ENCODE results near the gene SNUPN. TPM values are rescaled to one million over a fixed set of nuclear protein-coding genes. Genes with fewer than 3 reads are reported as not detected.

SNUPN gene
- total and polyA plus RNA-seq, 10 of the 15 experiments (the other 5 are each of a cell fraction or from before 2014, with no cell fraction given): 19.0 to 50.3 (median 32.5) TPM

GRCh38 chr15:75651810-75652543 lies 26.5 kb upstream of the SNUPN start:
- FAIRE-seq: no peak
- DNase-seq (ENCODE audit: low read depth, low spot score): no peak
- TF ChIP-seq RELB (IDR thresholded peaks at IDR 0.05; ENCODE audit: low read depth) (no peak), SMAD1 (IDR thresholded peaks at IDR 0.05; ENCODE audit: low read depth, partially characterized antibody) (no peak), BCL11A (IDR thresholded peaks at IDR 0.05; ENCODE audit: low read depth, low read length) (no peak), TCF12 (IDR thresholded peaks at IDR 0.05; ENCODE audit: low read depth, low read length) (no peak), RB1 (IDR thresholded peaks at IDR 0.05; ENCODE audit: borderline replicate concordance) (no peak), EED (IDR thresholded peaks at IDR 0.05; ENCODE audit: low read depth) (no peak), SUZ12 (IDR thresholded peaks at IDR 0.05; ENCODE audit: unreplicated experiment) (no peak), NFYB (IDR thresholded peaks at IDR 0.05; ENCODE audit: insufficient read depth, low read depth, low read length) (no peak), STAT1 (conservative IDR thresholded peaks at IDR 0.05) (no peak), WRNIP1 (IDR thresholded peaks at IDR 0.05; ENCODE audit: borderline replicate concordance, low read depth, low read length) (no peak)
- H3K4me1 ChIP-seq (ENCODE audit: control insufficient read depth, insufficient read depth, low read length): 0 out of 2 replicates have a peak, but pooled peaks cover under 1% of the 10 kb centered on the region
- ChIA-PET SMC1A (ENCODE audit: uncharacterized antibody, unreplicated experiment) (interaction anchor here (0.7 to 2.0 kb wide), 2 partner anchors 11 to 62 kb away, joined by 4 to 11 read pairs; partner anchors contain the start of gene IMP3), POLR2A (interaction anchor here (0.6 to 1.0 kb wide), 4 partner anchors 74 to 199 kb away, joined by 3 to 4 read pairs (median 4); no protein-coding TSS in a partner anchor), RAD21 (ENCODE audit: unreplicated experiment) (interaction anchor here (0.9 to 2.3 kb wide), 4 partner anchors 10 to 26 kb away, joined by 3 to 5 read pairs (median 4); partner anchors contain the start of genes IMP3 and SNUPN), CTCF (interaction anchor here (0.7 to 2.8 kb wide), 3 partner anchors 12 to 284 kb away, joined by 3 to 20 read pairs (median 7); partner anchors contain the start of gene IMP3)
- no peaks in the 10 kb centered on the region for H4K20me1 ChIP-seq (ENCODE audit: control insufficient read depth, insufficient read depth)
- H3K4me3 ChIP-seq: no peak overlapping the region
- ATAC-seq: no peak; the same call in 2 of the 3 replicates
- H3K27ac ChIP-seq (ENCODE audit: control insufficient read depth, insufficient read depth): no peak overlapping the region
- no peaks in the 10 kb centered on the region for H3K79me2 ChIP-seq (ENCODE audit: control insufficient read depth, insufficient read depth, low read length)
- no peaks in the 10 kb centered on the region for H3K9me3 ChIP-seq (replicated peaks; ENCODE audit: control insufficient read depth, insufficient read depth, low read length)
- H3K4me2 ChIP-seq (ENCODE audit: control insufficient read depth, insufficient read depth): no peak overlapping the region
- no peak overlapping the region for H3K9ac ChIP-seq (ENCODE audit: control insufficient read depth, insufficient read depth, low read length)
- no peaks in the 10 kb centered on the region for H3K36me3 ChIP-seq (ENCODE audit: control insufficient read depth in 2 of 2, insufficient read depth in 2 of 2, low read length in 1 of 2)
- H2AFZ ChIP-seq (ENCODE audit: control insufficient read depth, low read depth, low read length): no peak overlapping the region
- no TSS peak for BruUV-seq (replicated peaks)
- in situ Hi-C loops (cut with MboI): loop anchor here (25.0 kb wide), 1 partner anchor 640 kb away; the partner anchor contains the start of gene PPCDC
- 89% methylated on average over 2 of the region's 2 CpGs for WGBS (ENCODE audit: insufficient coverage, insufficient replicate concordance, low lambda C conversion rate, missing lambda C conversion rate)
- H3K27me3 ChIP-seq (replicated peaks in 1 of 2; ENCODE audit: control insufficient read depth in 2 of 2, insufficient read depth in 2 of 2, low read length in 1 of 2): peaks cover 0 to 2% of the 10 kb centered on the region in 2 experiments; a peak in 2 of 4 replicates
- intact Hi-C loops (cut with micrococcal nuclease; ENCODE audit: unreplicated experiment): no loop called here
